ENCODE data around the gene COA8.

DNA sequence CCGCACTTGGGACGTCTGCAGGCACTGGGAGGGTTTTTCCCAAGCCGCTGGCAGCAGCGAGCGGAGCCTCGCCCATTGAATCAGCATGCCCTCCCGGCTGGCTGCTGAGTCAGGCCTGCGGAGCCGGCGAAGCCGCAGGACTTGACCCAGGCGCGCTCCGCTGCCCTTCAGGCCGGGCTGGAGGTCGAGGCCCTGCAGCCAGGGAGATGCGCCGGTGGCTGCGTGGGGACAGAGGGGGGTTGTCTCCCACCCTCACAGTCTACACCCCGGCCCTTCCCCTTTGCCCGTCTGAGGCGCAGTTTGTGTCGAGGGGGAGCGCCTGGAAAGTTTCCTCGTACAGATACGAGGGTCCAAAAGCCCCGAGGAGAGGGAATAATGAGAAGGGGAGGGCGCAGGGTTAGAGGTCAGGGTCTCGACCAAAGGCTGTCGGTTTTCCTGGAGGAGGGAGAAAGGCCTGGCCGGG lies 65.5 kb downstream of the COA8 start:
- no peak for TF ChIP-seq ZBTB17 (CRISPR knock-in tag; IDR thresholded peaks at IDR 0.05)
- TF ChIP-seq SP1 (CRISPR knock-in tag; IDR thresholded peaks at IDR 0.05), result no peak
- TF ChIP-seq ZNF436 (CRISPR knock-in tag; IDR thresholded peaks at IDR 0.05), result no peak
- no peak for TF ChIP-seq ELF1 (tag; IDR thresholded peaks at IDR 0.05)
- TF ChIP-seq POLR2A (conservative IDR thresholded peaks at IDR 0.05), result peak; percentile 50; the same call in 1 of the 2 replicates
- TF ChIP-seq, protein P1, sequence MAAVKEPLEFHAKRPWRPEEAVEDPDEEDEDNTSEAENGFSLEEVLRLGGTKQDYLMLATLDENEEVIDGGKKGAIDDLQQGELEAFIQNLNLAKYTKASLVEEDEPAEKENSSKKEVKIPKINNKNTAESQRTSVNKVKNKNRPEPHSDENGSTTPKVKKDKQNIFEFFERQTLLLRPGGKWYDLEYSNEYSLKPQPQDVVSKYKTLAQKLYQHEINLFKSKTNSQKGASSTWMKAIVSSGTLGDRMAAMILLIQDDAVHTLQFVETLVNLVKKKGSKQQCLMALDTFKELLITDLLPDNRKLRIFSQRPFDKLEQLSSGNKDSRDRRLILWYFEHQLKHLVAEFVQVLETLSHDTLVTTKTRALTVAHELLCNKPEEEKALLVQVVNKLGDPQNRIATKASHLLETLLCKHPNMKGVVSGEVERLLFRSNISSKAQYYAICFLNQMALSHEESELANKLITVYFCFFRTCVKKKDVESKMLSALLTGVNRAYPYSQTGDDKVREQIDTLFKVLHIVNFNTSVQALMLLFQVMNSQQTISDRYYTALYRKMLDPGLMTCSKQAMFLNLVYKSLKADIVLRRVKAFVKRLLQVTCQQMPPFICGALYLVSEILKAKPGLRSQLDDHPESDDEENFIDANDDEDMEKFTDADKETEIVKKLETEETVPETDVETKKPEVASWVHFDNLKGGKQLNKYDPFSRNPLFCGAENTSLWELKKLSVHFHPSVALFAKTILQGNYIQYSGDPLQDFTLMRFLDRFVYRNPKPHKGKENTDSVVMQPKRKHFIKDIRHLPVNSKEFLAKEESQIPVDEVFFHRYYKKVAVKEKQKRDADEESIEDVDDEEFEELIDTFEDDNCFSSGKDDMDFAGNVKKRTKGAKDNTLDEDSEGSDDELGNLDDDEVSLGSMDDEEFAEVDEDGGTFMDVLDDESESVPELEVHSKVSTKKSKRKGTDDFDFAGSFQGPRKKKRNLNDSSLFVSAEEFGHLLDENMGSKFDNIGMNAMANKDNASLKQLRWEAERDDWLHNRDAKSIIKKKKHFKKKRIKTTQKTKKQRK (IDR thresholded peaks at IDR 0.05; ENCODE audit: borderline replicate concordance, low read depth, low read length), result no peak
- TF ChIP-seq, protein P2, sequence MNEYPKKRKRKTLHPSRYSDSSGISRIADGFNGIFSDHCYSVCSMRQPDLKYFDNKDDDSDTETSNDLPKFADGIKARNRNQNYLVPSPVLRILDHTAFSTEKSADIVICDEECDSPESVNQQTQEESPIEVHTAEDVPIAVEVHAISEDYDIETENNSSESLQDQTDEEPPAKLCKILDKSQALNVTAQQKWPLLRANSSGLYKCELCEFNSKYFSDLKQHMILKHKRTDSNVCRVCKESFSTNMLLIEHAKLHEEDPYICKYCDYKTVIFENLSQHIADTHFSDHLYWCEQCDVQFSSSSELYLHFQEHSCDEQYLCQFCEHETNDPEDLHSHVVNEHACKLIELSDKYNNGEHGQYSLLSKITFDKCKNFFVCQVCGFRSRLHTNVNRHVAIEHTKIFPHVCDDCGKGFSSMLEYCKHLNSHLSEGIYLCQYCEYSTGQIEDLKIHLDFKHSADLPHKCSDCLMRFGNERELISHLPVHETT (CRISPR knock-in tag; conservative IDR thresholded peaks at IDR 0.05 in 1 of 2, IDR thresholded peaks at IDR 0.05 in 1 of 2), result no peak
- TF ChIP-seq, protein P3, sequence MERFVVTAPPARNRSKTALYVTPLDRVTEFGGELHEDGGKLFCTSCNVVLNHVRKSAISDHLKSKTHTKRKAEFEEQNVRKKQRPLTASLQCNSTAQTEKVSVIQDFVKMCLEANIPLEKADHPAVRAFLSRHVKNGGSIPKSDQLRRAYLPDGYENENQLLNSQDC (CRISPR knock-in tag; IDR thresholded peaks at IDR 0.05), result no peak
- TF ChIP-seq ZFP1 (CRISPR knock-in tag; IDR thresholded peaks at IDR 0.05), result no peak
- TF ChIP-seq, protein P4, sequence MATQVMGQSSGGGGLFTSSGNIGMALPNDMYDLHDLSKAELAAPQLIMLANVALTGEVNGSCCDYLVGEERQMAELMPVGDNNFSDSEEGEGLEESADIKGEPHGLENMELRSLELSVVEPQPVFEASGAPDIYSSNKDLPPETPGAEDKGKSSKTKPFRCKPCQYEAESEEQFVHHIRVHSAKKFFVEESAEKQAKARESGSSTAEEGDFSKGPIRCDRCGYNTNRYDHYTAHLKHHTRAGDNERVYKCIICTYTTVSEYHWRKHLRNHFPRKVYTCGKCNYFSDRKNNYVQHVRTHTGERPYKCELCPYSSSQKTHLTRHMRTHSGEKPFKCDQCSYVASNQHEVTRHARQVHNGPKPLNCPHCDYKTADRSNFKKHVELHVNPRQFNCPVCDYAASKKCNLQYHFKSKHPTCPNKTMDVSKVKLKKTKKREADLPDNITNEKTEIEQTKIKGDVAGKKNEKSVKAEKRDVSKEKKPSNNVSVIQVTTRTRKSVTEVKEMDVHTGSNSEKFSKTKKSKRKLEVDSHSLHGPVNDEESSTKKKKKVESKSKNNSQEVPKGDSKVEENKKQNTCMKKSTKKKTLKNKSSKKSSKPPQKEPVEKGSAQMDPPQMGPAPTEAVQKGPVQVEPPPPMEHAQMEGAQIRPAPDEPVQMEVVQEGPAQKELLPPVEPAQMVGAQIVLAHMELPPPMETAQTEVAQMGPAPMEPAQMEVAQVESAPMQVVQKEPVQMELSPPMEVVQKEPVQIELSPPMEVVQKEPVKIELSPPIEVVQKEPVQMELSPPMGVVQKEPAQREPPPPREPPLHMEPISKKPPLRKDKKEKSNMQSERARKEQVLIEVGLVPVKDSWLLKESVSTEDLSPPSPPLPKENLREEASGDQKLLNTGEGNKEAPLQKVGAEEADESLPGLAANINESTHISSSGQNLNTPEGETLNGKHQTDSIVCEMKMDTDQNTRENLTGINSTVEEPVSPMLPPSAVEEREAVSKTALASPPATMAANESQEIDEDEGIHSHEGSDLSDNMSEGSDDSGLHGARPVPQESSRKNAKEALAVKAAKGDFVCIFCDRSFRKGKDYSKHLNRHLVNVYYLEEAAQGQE (IDR thresholded peaks at IDR 0.05; ENCODE audit: borderline replicate concordance), result no peak
- TF ChIP-seq, protein P4 (CRISPR knock-in tag; IDR thresholded peaks at IDR 0.05; ENCODE audit: low read depth), result no peak; the same call in 1 of the 2 replicates
- peak; percentile 45; the same call in 1 of the 2 replicates for TF ChIP-seq POLR2AphosphoS5 (IDR thresholded peaks at IDR 0.05; ENCODE audit: control insufficient read depth, insufficient read depth, low read depth, low read length)
- 0 out of 2 replicates have a peak, but pooled peaks have one; percentile 35 for TF ChIP-seq ERF (CRISPR knock-in tag; IDR thresholded peaks at IDR 0.05)
- TF ChIP-seq, protein P5, sequence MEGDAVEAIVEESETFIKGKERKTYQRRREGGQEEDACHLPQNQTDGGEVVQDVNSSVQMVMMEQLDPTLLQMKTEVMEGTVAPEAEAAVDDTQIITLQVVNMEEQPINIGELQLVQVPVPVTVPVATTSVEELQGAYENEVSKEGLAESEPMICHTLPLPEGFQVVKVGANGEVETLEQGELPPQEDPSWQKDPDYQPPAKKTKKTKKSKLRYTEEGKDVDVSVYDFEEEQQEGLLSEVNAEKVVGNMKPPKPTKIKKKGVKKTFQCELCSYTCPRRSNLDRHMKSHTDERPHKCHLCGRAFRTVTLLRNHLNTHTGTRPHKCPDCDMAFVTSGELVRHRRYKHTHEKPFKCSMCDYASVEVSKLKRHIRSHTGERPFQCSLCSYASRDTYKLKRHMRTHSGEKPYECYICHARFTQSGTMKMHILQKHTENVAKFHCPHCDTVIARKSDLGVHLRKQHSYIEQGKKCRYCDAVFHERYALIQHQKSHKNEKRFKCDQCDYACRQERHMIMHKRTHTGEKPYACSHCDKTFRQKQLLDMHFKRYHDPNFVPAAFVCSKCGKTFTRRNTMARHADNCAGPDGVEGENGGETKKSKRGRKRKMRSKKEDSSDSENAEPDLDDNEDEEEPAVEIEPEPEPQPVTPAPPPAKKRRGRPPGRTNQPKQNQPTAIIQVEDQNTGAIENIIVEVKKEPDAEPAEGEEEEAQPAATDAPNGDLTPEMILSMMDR (IDR thresholded peaks at IDR 0.05 in 2 of 3, conservative IDR thresholded peaks at IDR 0.05 in 1 of 3; ENCODE audit: insufficient read depth in 2 of 3, low read depth in 1 of 3, low read length in 3 of 3), result no peak
